SK-N-SH (cell line): ENCODE data around the gene CHD8. TPM values are rescaled to one million over a fixed set of nuclear protein-coding genes. Genes with fewer than 3 reads are reported as not detected.

Experiments
- CTCF ChIA-PET: fragments of 300-600, 350-600 bp; formaldehyde crosslinking; extraction: SDS; loops from one replicate; lab custom pipeline; 2021; lab: Yijun Ruan, JAX
- POLR2A ChIA-PET: fragments of 350-600 bp; sonication (Branson Sonifier 250); formaldehyde crosslinking; extraction: SDS; loops from one replicate; lab custom pipeline; 2020; ENCODE audit warnings: antibody characterized with exemption, inconsistent platforms; lab: Yijun Ruan, JAX
- DNase-seq: peaks from one replicate; pipeline ENCODE4 v3.0.0; 2012
- H2AFZ ChIP-seq: fragments of 200-600 bp; sonication (generic); 2 replicates; pipeline ENCODE4 v1.8.1; 2016; ENCODE audit warnings: antibody characterized with exemption, mild to moderate bottlenecking, low read depth
- H3F3A ChIP-seq: fragments of 200-600 bp; sonication (generic); replicated peaks from 2 replicates; pipeline ENCODE3; 2016; ENCODE audit warnings: antibody characterized with exemption, mild to moderate bottlenecking; ENCODE audit not compliant: insufficient read depth
- H3K27ac ChIP-seq, 2 experiments: fragments of 200-500 bp in 1 of 2; fragments of 200-600 bp in 1 of 2; sonication (Bioruptor generic) in 1 of 2; sonication (generic), shearing (Covaris generic) in 1 of 2; 2 replicates each; pipeline versions ENCODE4 v1.5.1 to v1.6.1; 2014 to 2016; ENCODE audit warnings: low read depth in 2 of 2, inconsistent platforms in 1 of 2, low read length in 1 of 2, mild to moderate bottlenecking in 1 of 2, mixed read lengths in 1 of 2
- H3K27me3 ChIP-seq: fragments of 200-600 bp; sonication (generic), shearing (Covaris generic); 2 replicates; pipeline ENCODE4 v1.6.1; 2016; ENCODE audit warnings: mixed run types; ENCODE audit not compliant: insufficient read depth
- H3K36me3 ChIP-seq, 2 experiments: fragments of 200-500 bp in 1 of 2; fragments of 200-600 bp in 1 of 2; sonication (Bioruptor generic) in 1 of 2; sonication (generic) in 1 of 2; replicated peaks in 1 of 2; 2 replicates each; pipeline versions ENCODE3 to v1.5.1; 2014 to 2016; ENCODE audit warnings: low read length in 1 of 2, mild to moderate bottlenecking in 1 of 2; ENCODE audit not compliant: insufficient read depth in 2 of 2, control insufficient read depth in 1 of 2
- H3K4me1 ChIP-seq, 2 experiments: fragments of 200-500 bp in 1 of 2; fragments of 200-600 bp in 1 of 2; sonication (Bioruptor generic) in 1 of 2; sonication (generic), shearing (Covaris generic) in 1 of 2; 2 replicates each; pipeline versions ENCODE4 v1.5.1 to v1.6.1; 2014 to 2016; ENCODE audit warnings: low read depth in 1 of 2, low read length in 1 of 2, mixed run types in 1 of 2; ENCODE audit not compliant: insufficient read depth in 2 of 2, control insufficient read depth in 1 of 2
- H3K4me2 ChIP-seq: fragments of 200-600 bp; sonication (generic), shearing (Covaris generic); 2 replicates; pipeline ENCODE4 v1.6.1; 2017; ENCODE audit warnings: mixed run types
- H3K4me3 ChIP-seq, 2 experiments: fragments of 200-500 bp in 1 of 2; fragments of 200-600 bp in 1 of 2; sonication (Bioruptor generic) in 1 of 2; sonication (generic), shearing (Covaris generic) in 1 of 2; 2 replicates each; pipeline versions ENCODE4 v1.5.1 to v1.8.1; 2014 to 2016; ENCODE audit warnings: low read depth in 2 of 2, inconsistent platforms in 1 of 2, low read length in 1 of 2, mild to moderate bottlenecking in 1 of 2, mixed read lengths in 1 of 2, moderate library complexity in 1 of 2
- H3K79me2 ChIP-seq: fragments of 200-600 bp; sonication (generic); 2 replicates; pipeline ENCODE4 v1.8.1; 2017; ENCODE audit warnings: mild to moderate bottlenecking; ENCODE audit not compliant: insufficient read depth
- H3K9ac ChIP-seq: fragments of 200-600 bp; sonication (generic); 2 replicates; pipeline ENCODE4 v1.6.1; 2017; ENCODE audit warnings: mixed run types
- H3K9me2 ChIP-seq: fragments of 200-600 bp; sonication (generic); 2 replicates; pipeline ENCODE4 v1.6.1; 2017; ENCODE audit warnings: mixed run types
- H3K9me3 ChIP-seq: fragments of 200-600 bp; sonication (generic); 2 replicates; pipeline ENCODE4 v1.6.1; 2017; ENCODE audit warnings: mixed run types, mild to moderate bottlenecking, moderate library complexity
- H4K20me1 ChIP-seq: fragments of 200-600 bp; sonication (generic); 2 replicates; pipeline ENCODE4 v1.6.1; 2017; ENCODE audit warnings: mild to moderate bottlenecking, mixed run types; ENCODE audit not compliant: insufficient read depth
- CHD2 ChIP-seq: fragments of 150-350 bp; IDR thresholded peaks from 2 replicates; pipeline ENCODE4 v1.6.1; 2018; ENCODE audit warnings: low read length; ENCODE audit not compliant: partially characterized antibody
- ELF1 ChIP-seq: IDR thresholded peaks from 2 replicates; pipeline ENCODE4 v1.4.0; 2012
- EP300 ChIP-seq, 2 experiments: IDR thresholded peaks; 2 replicates each; pipeline versions ENCODE4 v1.4.0 to v1.6.1; 2012; ENCODE audit warnings: borderline replicate concordance in 1 of 2, low read depth in 1 of 2, low read length in 1 of 2
- FOXJ3 ChIP-seq: sonication (generic); formaldehyde crosslinking; IDR thresholded peaks from 2 replicates; pipeline ENCODE4 v1.5.1; 2020; ENCODE audit warnings: mild to moderate bottlenecking, missing genetic modification reagents
- GABPA ChIP-seq: IDR thresholded peaks from 2 replicates; pipeline ENCODE4 v1.4.0; 2012; ENCODE audit warnings: low read depth, mild to moderate bottlenecking
- GATA2 ChIP-seq: sonication (generic); formaldehyde crosslinking; IDR thresholded peaks from 2 replicates; pipeline ENCODE4 v1.5.0; 2020; ENCODE audit warnings: mild to moderate bottlenecking, missing genetic modification reagents
- JUND ChIP-seq: IDR thresholded peaks from 2 replicates; pipeline ENCODE4 v1.4.0; 2012
- MEF2A ChIP-seq: IDR thresholded peaks from 2 replicates; pipeline ENCODE4 v1.4.0; 2012; ENCODE audit warnings: low read depth, borderline replicate concordance
- POLR2AphosphoS5 ChIP-seq: IDR thresholded peaks from 2 replicates; pipeline ENCODE4 v1.6.1; 2012; ENCODE audit warnings: low read depth, low read length
- RAD21 ChIP-seq: IDR thresholded peaks from 2 replicates; pipeline ENCODE4 v1.6.1; 2012; ENCODE audit warnings: mild to moderate bottlenecking, low read length
- RCOR1 ChIP-seq: fragments of 150-350 bp; IDR thresholded peaks from 2 replicates; pipeline ENCODE4 v1.6.1; 2017; ENCODE audit warnings: antibody characterized with exemption, low read length
- TAF1 ChIP-seq: IDR thresholded peaks from 2 replicates; pipeline ENCODE4 v1.6.1; 2012; ENCODE audit warnings: low read depth, mild to moderate bottlenecking, low read length, moderate library complexity, borderline replicate concordance
- TCF12 ChIP-seq: IDR thresholded peaks from 2 replicates; pipeline ENCODE4 v1.4.0; 2012
- TEAD4 ChIP-seq: IDR thresholded peaks from 2 replicates; pipeline ENCODE4 v1.4.0; 2012; ENCODE audit warnings: mild to moderate bottlenecking, borderline replicate concordance; ENCODE audit not compliant: insufficient read depth
- WGBS: methylation state at CpG from one replicate; pipeline ENCODE4 v1.1.6; 2017; ENCODE audit warnings: low lambda C conversion rate; 5-methylcytosine and 5-hydroxymethylcytosine counted together
- polyA plus RNA-seq, 3 experiments: library from polyadenylated mRNA; depleted of rRNA; stranded (reverse); fragments of >200 nt; gene quantifications; 2 replicates each; pipeline ENCODE4 v1.2.3, GENCODE V29; 2012
- TF ChIP-seq, protein P1 (sequence below): IDR thresholded peaks from 2 replicates; pipeline ENCODE4; 2012
- TF ChIP-seq, protein P2 (sequence below): fragments of 200-600 bp; sonication (generic); IDR thresholded peaks from 2 replicates; pipeline ENCODE4 v1.6.1; 2017; ENCODE audit warnings: antibody characterized with exemption, mild to moderate bottlenecking, moderate library complexity
- TF ChIP-seq, protein P3 (sequence below): IDR thresholded peaks from 2 replicates; pipeline ENCODE4 v1.6.1; 2012; ENCODE audit warnings: mild to moderate bottlenecking, low read depth, low read length, moderate library complexity

CHD8 gene
- polyA plus RNA-seq, 1 of the 3 experiments (the other 2 are of a cell fraction), result 25.3 TPM

DNA sequence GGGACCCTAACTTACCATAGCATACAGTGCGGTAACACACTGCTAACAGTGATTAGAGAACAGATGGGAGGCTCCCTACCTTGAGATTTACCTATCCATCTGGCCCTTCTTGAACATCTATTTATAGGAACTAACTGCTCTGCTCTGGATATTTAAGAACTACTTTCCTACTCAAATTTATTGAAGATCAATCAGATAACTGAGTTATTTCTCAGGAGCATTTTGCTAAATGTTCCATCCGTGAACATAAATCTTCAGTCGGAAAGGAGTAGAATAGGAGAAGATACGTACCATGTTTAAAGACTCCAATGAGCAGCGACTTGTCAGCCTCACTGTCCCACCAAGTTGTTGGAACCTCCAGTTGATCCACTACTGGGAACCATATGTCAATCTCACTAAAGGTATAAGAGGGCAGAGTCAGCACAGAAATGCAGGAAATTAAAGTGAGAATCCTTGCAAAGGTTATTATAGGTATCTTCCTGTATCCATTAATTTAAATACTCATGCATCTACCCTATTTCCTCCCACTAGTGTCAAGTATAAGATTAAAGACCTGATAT is 56.5 kb downstream of the CHD8 start:
- no peaks in the 10 kb centered on the region for H3K27me3 ChIP-seq
- no peak overlapping the region for H3K4me3 ChIP-seq
- ChIA-PET POLR2A (no interaction called here), CTCF (no interaction called here)
- H3K9me2 ChIP-seq, result no peaks in the 10 kb centered on the region
- no peaks in the 10 kb centered on the region for H4K20me1 ChIP-seq
- H2AFZ ChIP-seq, result no peak overlapping the region
- H3K79me2 ChIP-seq, result peaks cover 2% of the 10 kb centered on the region; the same call in 1 of the 2 replicates
- no peak overlapping the region for H3K9ac ChIP-seq
- no peaks in the 10 kb centered on the region for H3K4me1 ChIP-seq
- TF ChIP-seq TCF12 (no peak), RAD21 (no peak), JUND (no peak), RCOR1 (no peak), CHD2 (no peak), FOXJ3 (no peak), POLR2AphosphoS5 (no peak), ELF1 (no peak), GABPA (no peak), MEF2A (no peak), TEAD4 (no peak), TAF1 (no peak), GATA2 (no peak), EP300 (IDR thresholded peaks at IDR 0.05; ENCODE audit: borderline replicate concordance in 1 of 2, low read depth in 1 of 2, low read length in 1 of 2) (no peak)
- TF ChIP-seq, protein P1, sequence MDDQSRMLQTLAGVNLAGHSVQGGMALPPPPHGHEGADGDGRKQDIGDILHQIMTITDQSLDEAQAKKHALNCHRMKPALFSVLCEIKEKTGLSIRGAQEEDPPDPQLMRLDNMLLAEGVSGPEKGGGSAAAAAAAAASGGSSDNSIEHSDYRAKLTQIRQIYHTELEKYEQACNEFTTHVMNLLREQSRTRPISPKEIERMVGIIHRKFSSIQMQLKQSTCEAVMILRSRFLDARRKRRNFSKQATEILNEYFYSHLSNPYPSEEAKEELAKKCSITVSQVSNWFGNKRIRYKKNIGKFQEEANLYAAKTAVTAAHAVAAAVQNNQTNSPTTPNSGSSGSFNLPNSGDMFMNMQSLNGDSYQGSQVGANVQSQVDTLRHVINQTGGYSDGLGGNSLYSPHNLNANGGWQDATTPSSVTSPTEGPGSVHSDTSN, result no peak
- TF ChIP-seq, protein P2, sequence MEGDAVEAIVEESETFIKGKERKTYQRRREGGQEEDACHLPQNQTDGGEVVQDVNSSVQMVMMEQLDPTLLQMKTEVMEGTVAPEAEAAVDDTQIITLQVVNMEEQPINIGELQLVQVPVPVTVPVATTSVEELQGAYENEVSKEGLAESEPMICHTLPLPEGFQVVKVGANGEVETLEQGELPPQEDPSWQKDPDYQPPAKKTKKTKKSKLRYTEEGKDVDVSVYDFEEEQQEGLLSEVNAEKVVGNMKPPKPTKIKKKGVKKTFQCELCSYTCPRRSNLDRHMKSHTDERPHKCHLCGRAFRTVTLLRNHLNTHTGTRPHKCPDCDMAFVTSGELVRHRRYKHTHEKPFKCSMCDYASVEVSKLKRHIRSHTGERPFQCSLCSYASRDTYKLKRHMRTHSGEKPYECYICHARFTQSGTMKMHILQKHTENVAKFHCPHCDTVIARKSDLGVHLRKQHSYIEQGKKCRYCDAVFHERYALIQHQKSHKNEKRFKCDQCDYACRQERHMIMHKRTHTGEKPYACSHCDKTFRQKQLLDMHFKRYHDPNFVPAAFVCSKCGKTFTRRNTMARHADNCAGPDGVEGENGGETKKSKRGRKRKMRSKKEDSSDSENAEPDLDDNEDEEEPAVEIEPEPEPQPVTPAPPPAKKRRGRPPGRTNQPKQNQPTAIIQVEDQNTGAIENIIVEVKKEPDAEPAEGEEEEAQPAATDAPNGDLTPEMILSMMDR, result no peak
- TF ChIP-seq, protein P3, sequence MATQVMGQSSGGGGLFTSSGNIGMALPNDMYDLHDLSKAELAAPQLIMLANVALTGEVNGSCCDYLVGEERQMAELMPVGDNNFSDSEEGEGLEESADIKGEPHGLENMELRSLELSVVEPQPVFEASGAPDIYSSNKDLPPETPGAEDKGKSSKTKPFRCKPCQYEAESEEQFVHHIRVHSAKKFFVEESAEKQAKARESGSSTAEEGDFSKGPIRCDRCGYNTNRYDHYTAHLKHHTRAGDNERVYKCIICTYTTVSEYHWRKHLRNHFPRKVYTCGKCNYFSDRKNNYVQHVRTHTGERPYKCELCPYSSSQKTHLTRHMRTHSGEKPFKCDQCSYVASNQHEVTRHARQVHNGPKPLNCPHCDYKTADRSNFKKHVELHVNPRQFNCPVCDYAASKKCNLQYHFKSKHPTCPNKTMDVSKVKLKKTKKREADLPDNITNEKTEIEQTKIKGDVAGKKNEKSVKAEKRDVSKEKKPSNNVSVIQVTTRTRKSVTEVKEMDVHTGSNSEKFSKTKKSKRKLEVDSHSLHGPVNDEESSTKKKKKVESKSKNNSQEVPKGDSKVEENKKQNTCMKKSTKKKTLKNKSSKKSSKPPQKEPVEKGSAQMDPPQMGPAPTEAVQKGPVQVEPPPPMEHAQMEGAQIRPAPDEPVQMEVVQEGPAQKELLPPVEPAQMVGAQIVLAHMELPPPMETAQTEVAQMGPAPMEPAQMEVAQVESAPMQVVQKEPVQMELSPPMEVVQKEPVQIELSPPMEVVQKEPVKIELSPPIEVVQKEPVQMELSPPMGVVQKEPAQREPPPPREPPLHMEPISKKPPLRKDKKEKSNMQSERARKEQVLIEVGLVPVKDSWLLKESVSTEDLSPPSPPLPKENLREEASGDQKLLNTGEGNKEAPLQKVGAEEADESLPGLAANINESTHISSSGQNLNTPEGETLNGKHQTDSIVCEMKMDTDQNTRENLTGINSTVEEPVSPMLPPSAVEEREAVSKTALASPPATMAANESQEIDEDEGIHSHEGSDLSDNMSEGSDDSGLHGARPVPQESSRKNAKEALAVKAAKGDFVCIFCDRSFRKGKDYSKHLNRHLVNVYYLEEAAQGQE, result no peak
- no peaks in the 10 kb centered on the region for H3K9me3 ChIP-seq
- H3K4me2 ChIP-seq, result no peak overlapping the region
- DNase-seq, result no peak
- H3K36me3 ChIP-seq, result peaks cover 85 to 97% of the 10 kb centered on the region in 2 experiments
- H3F3A ChIP-seq, result peaks cover 12% of the 10 kb centered on the region
- 98% methylated on average over 5 of the region's 5 CpGs for WGBS
- H3K27ac ChIP-seq, result no peak overlapping the region
